ENCODE data around the gene EPHB1. TPM values are rescaled to one million over a fixed set of nuclear protein-coding genes. Genes with fewer than 3 reads are reported as not detected.

Gene EPHB1
- total RNA-seq, 1 donor from 2014 or later = 13.7 TPM

- no peaks in the 10 kb centered on the region for H3K4me1 Mint-ChIP-seq
- DNase-seq (ENCODE audit: low read depth, low spot score) = no peak
- H3K27ac Mint-ChIP-seq (ENCODE audit: unreplicated experiment) = no peak overlapping the region
- H3K9me3 Mint-ChIP-seq = no peaks in the 10 kb centered on the region
- H3K36me3 Mint-ChIP-seq (ENCODE audit: low read depth) = no peaks in the 10 kb centered on the region
- no peak overlapping the region for H3K4me3 Mint-ChIP-seq
- no peaks in the 10 kb centered on the region for H3K27me3 Mint-ChIP-seq (ENCODE audit: low read depth)
- no peak for TF ChIP-seq CTCF (conservative IDR thresholded peaks at IDR 0.05)
These were observed 113.2 kb downstream of the EPHB1 start for GRCh38 chr3:134908271-134908670.

GRCh38 chr3:134910026-134910425 lies 115.0 kb downstream of the EPHB1 start:
- no peak for DNase-seq (ENCODE audit: low read depth, low spot score)
- no peaks in the 10 kb centered on the region for H3K27me3 Mint-ChIP-seq (ENCODE audit: low read depth)
- TF ChIP-seq CTCF (conservative IDR thresholded peaks at IDR 0.05) = no peak
- peaks cover under 1% of the 10 kb centered on the region for H3K9me3 Mint-ChIP-seq
- no peak overlapping the region for H3K4me3 Mint-ChIP-seq
- H3K36me3 Mint-ChIP-seq (ENCODE audit: low read depth) = no peaks in the 10 kb centered on the region
- H3K4me1 Mint-ChIP-seq = no peaks in the 10 kb centered on the region
- H3K27ac Mint-ChIP-seq (ENCODE audit: unreplicated experiment) = no peak overlapping the region

- no peak for DNase-seq (ENCODE audit: low read depth, low spot score)
- Mint-ChIP-seq H3K9me3 (peaks cover 7% of the 10 kb centered on the region), H3K36me3 (ENCODE audit: low read depth) (no peaks in the 10 kb centered on the region), H3K27ac (ENCODE audit: unreplicated experiment) (no peak overlapping the region), H3K27me3 (ENCODE audit: low read depth) (no peaks in the 10 kb centered on the region), H3K4me3 (no peak overlapping the region), H3K4me1 (no peaks in the 10 kb centered on the region)
- TF ChIP-seq CTCF (conservative IDR thresholded peaks at IDR 0.05) = no peak
These were observed 116.8 kb downstream of the EPHB1 start for GRCh38 chr3:134911586-134912548.

- no peaks in the 10 kb centered on the region for H3K27me3 Mint-ChIP-seq (ENCODE audit: low read depth)
These were observed 121.4 kb downstream of the EPHB1 start for GRCh38 chr3:134916276-134916961.

GRCh38 chr3:134917631-134918030 lies 122.6 kb downstream of the EPHB1 start:
- Mint-ChIP-seq H3K27ac (ENCODE audit: unreplicated experiment) (no peak overlapping the region), H3K36me3 (ENCODE audit: low read depth) (no peaks in the 10 kb centered on the region), H3K4me1 (peaks cover 6% of the 10 kb centered on the region), H3K9me3 (peaks cover 7% of the 10 kb centered on the region), H3K4me3 (no peak overlapping the region), H3K27me3 (ENCODE audit: low read depth) (no peaks in the 10 kb centered on the region)
- DNase-seq (ENCODE audit: low read depth, low spot score) = no peak
- TF ChIP-seq CTCF (conservative IDR thresholded peaks at IDR 0.05) = no peak

More at GRCh38 chr3:134916276-134916961, 121.4 kb downstream of the EPHB1 start:
- no peak for TF ChIP-seq CTCF (conservative IDR thresholded peaks at IDR 0.05)
- Mint-ChIP-seq H3K4me1 (peaks cover 6% of the 10 kb centered on the region), H3K9me3 (peaks cover 7% of the 10 kb centered on the region), H3K36me3 (ENCODE audit: low read depth) (no peaks in the 10 kb centered on the region), H3K27ac (ENCODE audit: unreplicated experiment) (no peak overlapping the region), H3K4me3 (no peak overlapping the region)
- no peak for DNase-seq (ENCODE audit: low read depth, low spot score)

All from neural crest cell (in vitro differentiated cells).